HL-60/S4 (cell line): ENCODE measurements around the gene TFDP2.
"Not testable (repeated sequence)": the region's sequence is repeated elsewhere in the genome, so short reads cannot be mapped to it uniquely, and the experiment has no call there.

Experiments
- in situ Hi-C: fragments of 300-500 bp; cut with MboI; formaldehyde crosslinking; loops from 2 replicates; pipeline ENCODE4 v1.14.3; 2022; ENCODE audit warnings: low sequenced_read_pairs

The TFDP2 gene

GRCh38 chr3:142148792-142149672 lies at the start of gene TFDP2:
TFDP2 (minus strand) TSS chr3:142149544; CDS start chr3:142101749, 47,795 bp downstream.
- in situ Hi-C loops: no loop called here

GRCh38 chr3:142188846-142189245 lies 39.5 kb upstream of the TFDP2 start:
- in situ Hi-C loops: no loop called here

- in situ Hi-C loops: no loop called here
Measured at GRCh38 chr3:142180761-142181362, 31.5 kb upstream of the TFDP2 start.

- in situ Hi-C loops: no loop called here
Measured at GRCh38 chr3:142175478-142175877, 26.1 kb upstream of the TFDP2 start.

GRCh38 chr3:142174559-142174958 lies 25.2 kb upstream of the TFDP2 start:
- in situ Hi-C loops: no loop called here

- in situ Hi-C loops: no loop called here
Measured at GRCh38 chr3:142168514-142168913, 19.2 kb upstream of the TFDP2 start.

- in situ Hi-C loops: no loop called here
Measured at GRCh38 chr3:142165194-142165593, 15.8 kb upstream of the TFDP2 start.

- in situ Hi-C loops: no loop called here
Measured at GRCh38 chr3:142159083-142159740, 9.9 kb upstream of the TFDP2 start.

GRCh38 chr3:142154186-142154585 lies 4.8 kb upstream of the TFDP2 start:
- in situ Hi-C loops: no loop called here

- in situ Hi-C loops: no loop called here
Measured at GRCh38 chr3:142152384-142152783, 3.0 kb upstream of the TFDP2 start.

- in situ Hi-C loops: no loop called here
Measured at GRCh38 chr3:142151828-142152227, 2.5 kb upstream of the TFDP2 start.

- in situ Hi-C loops: no loop called here
Measured at GRCh38 chr3:142151240-142151639, 1.9 kb upstream of the TFDP2 start.

- in situ Hi-C loops: no loop called here
Measured at GRCh38 chr3:142150271-142150670, 927 bp upstream of the TFDP2 start.

GRCh38 chr3:142149673-142149992 lies 289 bp upstream of the TFDP2 start:
- in situ Hi-C loops: no loop called here

GRCh38 chr3:142148044-142148791 lies 1.1 kb downstream of the TFDP2 start:
- in situ Hi-C loops: no loop called here

GRCh38 chr3:142144587-142144986 lies 4.8 kb downstream of the TFDP2 start:
- in situ Hi-C loops: not testable (repeated sequence)

- in situ Hi-C loops: not testable (repeated sequence)
Measured at GRCh38 chr3:142140608-142141285, 8.6 kb downstream of the TFDP2 start.

GRCh38 chr3:142137089-142137488 lies 12.3 kb downstream of the TFDP2 start:
- in situ Hi-C loops: not testable (repeated sequence)

GRCh38 chr3:142134799-142135325 lies 14.5 kb downstream of the TFDP2 start:
- in situ Hi-C loops: no loop called here

- in situ Hi-C loops: no loop called here
Measured at GRCh38 chr3:142129516-142130171, 19.7 kb downstream of the TFDP2 start.
